HEK293T (cell line): ENCODE measurements around the gene GIPC3.

Source experiments
- ARNT ChIP-seq: fragments of 450-650 bp; IDR thresholded peaks from 2 replicates; pipeline ENCODE4 v1.6.1; 2017; ENCODE audit warnings: mild to moderate bottlenecking
- BHLHE40 ChIP-seq: fragments of 450-650 bp; IDR thresholded peaks from 2 replicates; pipeline ENCODE4 v1.6.1; 2016; ENCODE audit warnings: mild to moderate bottlenecking, moderate library complexity, borderline replicate concordance
- ELF4 ChIP-seq: fragments of 450-650 bp; IDR thresholded peaks from 2 replicates; pipeline ENCODE4 v1.6.1; 2017; ENCODE audit warnings: antibody characterized with exemption
- FOXA1 ChIP-seq: fragments of 450-650 bp; IDR thresholded peaks from 2 replicates; pipeline ENCODE4 v1.6.1; 2016; ENCODE audit warnings: mild to moderate bottlenecking
- FOXK2 ChIP-seq: fragments of 450-650 bp; IDR thresholded peaks from 2 replicates; pipeline ENCODE4 v1.6.1; 2016; ENCODE audit warnings: mild to moderate bottlenecking
- FOXM1 ChIP-seq: fragments of 450-650 bp; IDR thresholded peaks from 2 replicates; pipeline ENCODE4 v1.6.1; 2017; ENCODE audit warnings: mild to moderate bottlenecking, borderline replicate concordance
- HDGF ChIP-seq: fragments of 450-650 bp; IDR thresholded peaks from 2 replicates; pipeline ENCODE4 v1.6.1; 2017; ENCODE audit warnings: antibody characterized with exemption, borderline replicate concordance
- L3MBTL2 ChIP-seq: fragments of 450-650 bp; conservative IDR thresholded peaks from 2 replicates; pipeline ENCODE4 v1.6.1; 2016; ENCODE audit warnings: mild to moderate bottlenecking
- NFRKB ChIP-seq: fragments of 450-650 bp; IDR thresholded peaks from 2 replicates; pipeline ENCODE4 v1.6.1; 2016; ENCODE audit warnings: mild to moderate bottlenecking, moderate library complexity
- SP1 ChIP-seq: fragments of 450-650 bp; IDR thresholded peaks from 2 replicates; pipeline ENCODE4 v1.6.1; 2017
- TARDBP ChIP-seq: fragments of 450-650 bp; IDR thresholded peaks from 2 replicates; pipeline ENCODE4 v1.6.1; 2016
- ZNF384 ChIP-seq: fragments of 450-650 bp; IDR thresholded peaks from 2 replicates; pipeline ENCODE4 v1.6.1; 2016
- TF ChIP-seq, protein P1 (sequence below): fragments of 450-650 bp; IDR thresholded peaks from 2 replicates; pipeline ENCODE4 v1.6.1; 2016

DNA sequence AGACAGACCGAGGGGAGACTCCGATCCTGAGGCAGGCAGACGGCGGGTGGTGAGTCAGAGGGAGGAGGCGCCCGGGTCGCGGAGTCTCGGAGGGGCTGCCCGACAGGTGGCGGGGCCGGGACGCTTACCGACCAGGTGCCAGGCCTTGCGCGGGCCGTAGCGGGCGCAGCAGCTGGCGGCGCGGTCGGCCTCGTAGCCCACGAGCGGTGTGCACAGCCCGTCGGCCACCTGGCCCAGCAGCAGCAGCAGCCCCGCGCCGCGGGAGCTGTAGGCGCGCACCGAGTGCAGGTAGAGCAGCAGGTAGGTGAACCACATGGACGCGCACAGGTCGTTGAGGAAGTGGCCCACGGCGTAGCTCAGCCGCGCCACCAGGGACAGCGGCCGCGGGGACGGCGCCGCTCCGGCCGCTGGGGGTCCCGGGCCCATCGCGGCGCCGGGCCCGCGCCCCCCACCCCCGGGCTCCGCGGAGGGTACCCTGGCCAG lies 28.3 kb upstream of the GIPC3 start:
- TF ChIP-seq NFRKB, result no peak
- TF ChIP-seq L3MBTL2, result no peak
- TF ChIP-seq FOXK2, result no peak
- TF ChIP-seq ELF4, result no peak
- TF ChIP-seq, protein P1, sequence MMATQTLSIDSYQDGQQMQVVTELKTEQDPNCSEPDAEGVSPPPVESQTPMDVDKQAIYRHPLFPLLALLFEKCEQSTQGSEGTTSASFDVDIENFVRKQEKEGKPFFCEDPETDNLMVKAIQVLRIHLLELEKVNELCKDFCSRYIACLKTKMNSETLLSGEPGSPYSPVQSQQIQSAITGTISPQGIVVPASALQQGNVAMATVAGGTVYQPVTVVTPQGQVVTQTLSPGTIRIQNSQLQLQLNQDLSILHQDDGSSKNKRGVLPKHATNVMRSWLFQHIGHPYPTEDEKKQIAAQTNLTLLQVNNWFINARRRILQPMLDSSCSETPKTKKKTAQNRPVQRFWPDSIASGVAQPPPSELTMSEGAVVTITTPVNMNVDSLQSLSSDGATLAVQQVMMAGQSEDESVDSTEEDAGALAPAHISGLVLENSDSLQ, result no peak
- TF ChIP-seq HDGF, result no peak
- no peak for TF ChIP-seq FOXM1
- no peak for TF ChIP-seq FOXA1
- no peak for TF ChIP-seq SP1
- TF ChIP-seq ARNT, result no peak
- no peak for TF ChIP-seq TARDBP
- no peak for TF ChIP-seq ZNF384
- TF ChIP-seq BHLHE40, result no peak
